Neural cell (in vitro differentiated cells): ENCODE measurements around the gene QKI. TPM values are rescaled to one million over a fixed set of nuclear protein-coding genes. Genes with fewer than 3 reads are reported as not detected.

Experiments
- H2AFZ ChIP-seq: fragments of 200-600, 300-800 bp; sonication (generic), shearing (Covaris generic); 2 replicates; pipeline ENCODE4 v1.6.0; 2014; ENCODE audit warnings: low read depth, mild to moderate bottlenecking, antibody characterized with exemption, low read length, moderate library complexity
- H3F3A ChIP-seq: fragments of 200-600 bp; shearing (Covaris generic); 2 replicates; pipeline ENCODE4 v1.6.1; 2016; ENCODE audit warnings: mild to moderate bottlenecking, moderate library complexity, mixed read lengths, antibody characterized with exemption, low read length; ENCODE audit not compliant: insufficient read depth, poor library complexity, severe bottlenecking
- H3K27ac ChIP-seq: fragments of 200-600, 300-800 bp; sonication (generic), shearing (Covaris generic); 2 replicates; pipeline ENCODE4 v1.5.1; 2014; ENCODE audit warnings: mild to moderate bottlenecking, low read length, moderate library complexity
- H3K27me3 ChIP-seq: fragments of 300-800, 200-600 bp; sonication (generic), shearing (Covaris generic); 2 replicates; pipeline ENCODE4 v1.6.0; 2014; ENCODE audit warnings: mild to moderate bottlenecking, low read depth, low read length, moderate library complexity; ENCODE audit not compliant: insufficient read depth
- H3K36me3 ChIP-seq: fragments of 300-800, 200-600 bp; sonication (generic), shearing (Covaris generic); 2 replicates; pipeline ENCODE4 v1.5.1; 2014; ENCODE audit warnings: mild to moderate bottlenecking, antibody characterized with exemption, low read length, moderate library complexity; ENCODE audit not compliant: insufficient read depth
- H3K4me2 ChIP-seq: fragments of 300-800, 200-600 bp; sonication (generic), shearing (Covaris generic); 2 replicates; pipeline ENCODE4 v1.6.0; 2014; ENCODE audit warnings: mild to moderate bottlenecking, low read length
- H3K4me3 ChIP-seq: fragments of 300-800, 200-600 bp; sonication (generic), shearing (Covaris generic); 2 replicates; pipeline ENCODE4 v1.5.1; 2014; ENCODE audit warnings: mild to moderate bottlenecking, low read length, moderate library complexity
- H3K79me2 ChIP-seq: fragments of 200-600 bp; shearing (Covaris generic); replicated peaks from 2 replicates; pipeline ENCODE4 v1.6.0; 2014; ENCODE audit warnings: mild to moderate bottlenecking, low read length, moderate library complexity; ENCODE audit not compliant: insufficient read depth
- H3K9ac ChIP-seq: fragments of 300-800, 200-600 bp; sonication (generic), shearing (Covaris generic); 2 replicates; pipeline ENCODE4 v1.6.1; 2016; ENCODE audit warnings: mild to moderate bottlenecking, low read length, mixed read lengths
- H3K9me2 ChIP-seq: fragments of 200-600 bp; shearing (Covaris generic); 2 replicates; pipeline ENCODE4 v1.6.1; 2016; ENCODE audit warnings: mild to moderate bottlenecking, low read length, mixed read lengths; ENCODE audit not compliant: insufficient read depth
- H3K9me3 ChIP-seq: fragments of 200-600, 300-800 bp; sonication (generic), shearing (Covaris generic); 2 replicates; pipeline ENCODE4 v1.6.1; 2016; ENCODE audit warnings: mild to moderate bottlenecking, mixed run types, low read length, moderate library complexity, mixed read lengths
- H4K20me1 ChIP-seq: fragments of 200-600 bp; shearing (Covaris generic); 2 replicates; pipeline ENCODE4 v1.6.1; 2016; ENCODE audit warnings: mild to moderate bottlenecking, mixed run types; ENCODE audit not compliant: insufficient read depth
- CTCF ChIP-seq: fragments of 450-650 bp; IDR thresholded peaks from 2 replicates; pipeline ENCODE4 v1.5.1; 2014; ENCODE audit warnings: antibody characterized with exemption, mild to moderate bottlenecking, moderate library complexity; ENCODE audit not compliant: poor library complexity, severe bottlenecking
- EP300 ChIP-seq: fragments of 450-650 bp; conservative IDR thresholded peaks from 2 replicates; pipeline ENCODE4 v1.6.1; 2014; ENCODE audit warnings: antibody characterized with exemption, mild to moderate bottlenecking, moderate library complexity; ENCODE audit not compliant: poor library complexity, severe bottlenecking
- EZH2 ChIP-seq: fragments of 200-600, 300-800 bp; shearing (Covaris generic), sonication (generic); IDR thresholded peaks from 2 replicates; pipeline ENCODE4 v1.6.1; 2014; ENCODE audit warnings: antibody characterized with exemption, low read length, borderline replicate concordance, mild to moderate bottlenecking; ENCODE audit not compliant: insufficient read depth, poor library complexity, severe bottlenecking
- MXI1 ChIP-seq: fragments of 450-650 bp; conservative IDR thresholded peaks from 2 replicates; pipeline ENCODE4 v1.6.1; 2014; ENCODE audit warnings: antibody characterized with exemption, mild to moderate bottlenecking; ENCODE audit not compliant: poor library complexity, severe bottlenecking
- POLR2AphosphoS5 ChIP-seq: IDR thresholded peaks from 2 replicates; pipeline ENCODE4 v1.6.1; 2012
- RAD21 ChIP-seq: fragments of 450-650 bp; conservative IDR thresholded peaks from 2 replicates; pipeline ENCODE4 v1.6.1; 2014; ENCODE audit warnings: antibody characterized with exemption, mild to moderate bottlenecking, moderate library complexity
- SMC3 ChIP-seq: fragments of 450-650 bp; conservative IDR thresholded peaks from 2 replicates; pipeline ENCODE4 v1.6.1; 2014; ENCODE audit warnings: antibody characterized with exemption, mild to moderate bottlenecking, moderate library complexity; ENCODE audit not compliant: poor library complexity
- TAF1 ChIP-seq: IDR thresholded peaks from 2 replicates; pipeline ENCODE4 v1.6.1; 2012; ENCODE audit warnings: low read depth
- polyA plus RNA-seq: library from polyadenylated mRNA; depleted of rRNA; stranded (reverse); fragments of >200 nt; gene quantifications from 2 replicates; pipeline ENCODE4 v1.2.3, GENCODE V29; 2014
- TF ChIP-seq, protein P1 (sequence below): IDR thresholded peaks from 2 replicates; pipeline ENCODE4 v1.6.1; 2012; ENCODE audit warnings: borderline replicate concordance

Gene QKI
- polyA plus RNA-seq, 1 donor from 2014 or later = 39.0 TPM

DNA sequence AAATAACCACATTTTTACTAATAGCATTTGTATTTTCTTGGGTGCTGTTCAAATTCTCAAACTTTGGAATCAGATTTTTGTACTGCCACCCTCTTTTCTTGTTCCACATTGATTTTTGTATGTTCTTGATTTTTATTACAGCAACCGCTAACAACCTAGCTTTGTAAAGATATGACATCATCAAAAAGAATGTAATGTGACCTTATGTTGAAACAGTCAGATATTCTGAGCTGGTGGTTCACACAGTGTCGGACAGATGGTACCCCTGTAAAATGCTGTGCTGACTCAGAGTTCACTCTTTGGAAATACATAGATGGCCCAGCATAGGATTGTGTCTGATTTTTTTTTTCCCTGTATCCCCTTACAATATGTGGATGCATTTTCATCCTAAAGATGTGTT is 118.9 kb downstream of the QKI start:
- Histone ChIP-seq H3K27me3 (no peaks in the 10 kb centered on the region), H2AFZ (no peak overlapping the region), H3K27ac (no peak overlapping the region), H3K4me3 (no peak overlapping the region), H3F3A (peaks cover 3% of the 10 kb centered on the region), H3K4me2 (no peak overlapping the region), H3K9ac (no peak overlapping the region), H3K9me3 (no peaks in the 10 kb centered on the region), H3K36me3 (no peaks in the 10 kb centered on the region), H3K79me2 (peaks cover 96% of the 10 kb centered on the region), H3K9me2 (no peaks in the 10 kb centered on the region), H4K20me1 (no peaks in the 10 kb centered on the region)
- TF ChIP-seq EZH2 (no peak), CTCF (no peak), RAD21 (no peak), MXI1 (no peak), SMC3 (no peak), EP300 (no peak), POLR2AphosphoS5 (no peak), TAF1 (no peak)
- TF ChIP-seq, protein P1, sequence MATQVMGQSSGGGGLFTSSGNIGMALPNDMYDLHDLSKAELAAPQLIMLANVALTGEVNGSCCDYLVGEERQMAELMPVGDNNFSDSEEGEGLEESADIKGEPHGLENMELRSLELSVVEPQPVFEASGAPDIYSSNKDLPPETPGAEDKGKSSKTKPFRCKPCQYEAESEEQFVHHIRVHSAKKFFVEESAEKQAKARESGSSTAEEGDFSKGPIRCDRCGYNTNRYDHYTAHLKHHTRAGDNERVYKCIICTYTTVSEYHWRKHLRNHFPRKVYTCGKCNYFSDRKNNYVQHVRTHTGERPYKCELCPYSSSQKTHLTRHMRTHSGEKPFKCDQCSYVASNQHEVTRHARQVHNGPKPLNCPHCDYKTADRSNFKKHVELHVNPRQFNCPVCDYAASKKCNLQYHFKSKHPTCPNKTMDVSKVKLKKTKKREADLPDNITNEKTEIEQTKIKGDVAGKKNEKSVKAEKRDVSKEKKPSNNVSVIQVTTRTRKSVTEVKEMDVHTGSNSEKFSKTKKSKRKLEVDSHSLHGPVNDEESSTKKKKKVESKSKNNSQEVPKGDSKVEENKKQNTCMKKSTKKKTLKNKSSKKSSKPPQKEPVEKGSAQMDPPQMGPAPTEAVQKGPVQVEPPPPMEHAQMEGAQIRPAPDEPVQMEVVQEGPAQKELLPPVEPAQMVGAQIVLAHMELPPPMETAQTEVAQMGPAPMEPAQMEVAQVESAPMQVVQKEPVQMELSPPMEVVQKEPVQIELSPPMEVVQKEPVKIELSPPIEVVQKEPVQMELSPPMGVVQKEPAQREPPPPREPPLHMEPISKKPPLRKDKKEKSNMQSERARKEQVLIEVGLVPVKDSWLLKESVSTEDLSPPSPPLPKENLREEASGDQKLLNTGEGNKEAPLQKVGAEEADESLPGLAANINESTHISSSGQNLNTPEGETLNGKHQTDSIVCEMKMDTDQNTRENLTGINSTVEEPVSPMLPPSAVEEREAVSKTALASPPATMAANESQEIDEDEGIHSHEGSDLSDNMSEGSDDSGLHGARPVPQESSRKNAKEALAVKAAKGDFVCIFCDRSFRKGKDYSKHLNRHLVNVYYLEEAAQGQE = no peak

DNA sequence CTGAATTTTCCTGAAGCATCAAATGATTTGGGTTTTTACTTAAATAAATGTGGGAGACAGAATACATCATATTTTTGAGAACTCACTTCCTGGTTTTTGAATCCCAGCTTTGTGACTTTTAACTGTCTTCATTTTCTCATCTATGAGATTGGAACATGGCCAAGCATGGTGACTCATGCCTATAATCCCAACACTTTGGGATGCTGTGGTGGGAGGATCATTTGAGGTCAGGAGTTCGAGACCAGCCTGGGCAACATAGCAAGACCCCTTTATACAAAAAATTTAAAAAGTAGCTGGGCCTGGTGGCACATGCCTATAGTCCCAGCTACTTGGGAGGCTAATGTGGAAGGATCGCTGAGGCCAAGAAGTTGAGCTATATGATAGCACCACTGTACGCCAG is 122.3 kb downstream of the QKI start:
- Histone ChIP-seq H2AFZ (no peak overlapping the region), H3K9me3 (no peaks in the 10 kb centered on the region), H3K36me3 (no peaks in the 10 kb centered on the region), H3K4me2 (no peak overlapping the region), H3K27ac (no peak overlapping the region), H3F3A (no peaks in the 10 kb centered on the region), H4K20me1 (no peaks in the 10 kb centered on the region), H3K4me3 (no peak overlapping the region), H3K9me2 (no peaks in the 10 kb centered on the region), H3K9ac (no peak overlapping the region), H3K79me2 (peaks cover 96% of the 10 kb centered on the region), H3K27me3 (no peaks in the 10 kb centered on the region)
- TF ChIP-seq MXI1 (no peak), CTCF (no peak), EZH2 (no peak), RAD21 (no peak), EP300 (no peak), POLR2AphosphoS5 (no peak), SMC3 (no peak), TAF1 (no peak)
- TF ChIP-seq, protein P1 = no peak
